ENCODE results near the gene NLGN1. TPM values are rescaled to one million over a fixed set of nuclear protein-coding genes. Genes with fewer than 3 reads are reported as not detected.

Gene NLGN1
- total RNA-seq, 1 experiment from 2014 or later, result not detected

DNA sequence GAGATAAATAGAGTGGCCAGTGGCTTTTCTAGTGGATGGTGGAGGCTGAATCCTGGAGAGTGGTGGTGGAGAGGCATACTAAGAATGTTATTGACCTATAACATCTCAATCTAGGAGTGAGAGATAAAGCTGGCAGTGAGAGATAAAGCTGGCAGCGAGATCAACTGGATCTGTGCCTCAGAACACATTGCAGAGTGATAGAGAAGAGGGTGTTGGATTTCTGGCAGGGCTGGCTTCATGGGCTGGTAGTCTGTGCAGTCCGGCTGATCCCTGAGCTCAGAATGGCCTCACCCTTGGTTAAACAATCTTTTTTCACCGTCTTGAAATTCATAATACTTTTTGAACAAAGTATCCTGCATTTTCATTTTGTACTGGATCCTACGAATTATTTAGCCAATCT is 221.2 kb downstream of the NLGN1 start:
- no peak overlapping the region for H3K4me3 Mint-ChIP-seq (ENCODE audit: unreplicated experiment)
- no peaks in the 10 kb centered on the region for H3K36me3 Mint-ChIP-seq (ENCODE audit: insufficient read depth, unreplicated experiment)
- no peaks in the 10 kb centered on the region for H3K4me1 Mint-ChIP-seq (ENCODE audit: insufficient read depth, unreplicated experiment)
- no peak for DNase-seq (ENCODE audit: unreplicated experiment)
- no TSS peak for BruUV-seq (replicated peaks)
- intact Hi-C loops (cut with micrococcal nuclease), result no loop called here
- H3K27me3 Mint-ChIP-seq (ENCODE audit: insufficient read depth, unreplicated experiment), result peaks cover 86% of the 10 kb centered on the region
- no peak overlapping the region for H3K27ac Mint-ChIP-seq (ENCODE audit: low read depth, unreplicated experiment)
- no peaks in the 10 kb centered on the region for H3K9me3 Mint-ChIP-seq (ENCODE audit: unreplicated experiment)
- POLR2A ChIA-PET, result no interaction called here
- CTCF ChIA-PET, result interaction anchor here (0.6 kb wide), 1 partner anchor 35 kb away, joined by 3 read pairs; no protein-coding TSS in a partner anchor
- TF ChIP-seq, protein P1, sequence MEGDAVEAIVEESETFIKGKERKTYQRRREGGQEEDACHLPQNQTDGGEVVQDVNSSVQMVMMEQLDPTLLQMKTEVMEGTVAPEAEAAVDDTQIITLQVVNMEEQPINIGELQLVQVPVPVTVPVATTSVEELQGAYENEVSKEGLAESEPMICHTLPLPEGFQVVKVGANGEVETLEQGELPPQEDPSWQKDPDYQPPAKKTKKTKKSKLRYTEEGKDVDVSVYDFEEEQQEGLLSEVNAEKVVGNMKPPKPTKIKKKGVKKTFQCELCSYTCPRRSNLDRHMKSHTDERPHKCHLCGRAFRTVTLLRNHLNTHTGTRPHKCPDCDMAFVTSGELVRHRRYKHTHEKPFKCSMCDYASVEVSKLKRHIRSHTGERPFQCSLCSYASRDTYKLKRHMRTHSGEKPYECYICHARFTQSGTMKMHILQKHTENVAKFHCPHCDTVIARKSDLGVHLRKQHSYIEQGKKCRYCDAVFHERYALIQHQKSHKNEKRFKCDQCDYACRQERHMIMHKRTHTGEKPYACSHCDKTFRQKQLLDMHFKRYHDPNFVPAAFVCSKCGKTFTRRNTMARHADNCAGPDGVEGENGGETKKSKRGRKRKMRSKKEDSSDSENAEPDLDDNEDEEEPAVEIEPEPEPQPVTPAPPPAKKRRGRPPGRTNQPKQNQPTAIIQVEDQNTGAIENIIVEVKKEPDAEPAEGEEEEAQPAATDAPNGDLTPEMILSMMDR (IDR thresholded peaks at IDR 0.05; ENCODE audit: unreplicated experiment), result no peak

DNA sequence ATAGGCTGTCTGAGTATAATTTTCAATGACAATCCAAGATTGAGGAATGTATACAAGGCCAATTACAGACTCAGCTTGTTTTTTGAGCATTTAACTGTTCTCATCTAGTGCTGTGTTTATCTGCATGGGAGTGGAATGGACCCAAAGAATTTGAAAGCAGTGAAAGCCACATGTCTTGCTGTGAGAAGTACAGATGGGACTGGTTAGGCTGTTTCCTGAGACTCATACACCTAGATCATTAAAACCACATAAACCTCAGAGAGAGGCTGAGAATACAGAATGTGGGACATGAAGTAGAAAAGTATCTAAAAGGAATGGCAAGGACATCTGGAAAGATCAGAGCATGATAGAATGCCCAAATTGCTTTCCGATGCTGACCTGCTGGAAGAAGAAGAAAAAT is 224.6 kb downstream of the NLGN1 start:
- Mint-ChIP-seq H3K27ac (ENCODE audit: low read depth, unreplicated experiment) (no peak overlapping the region), H3K36me3 (ENCODE audit: insufficient read depth, unreplicated experiment) (no peaks in the 10 kb centered on the region), H3K4me3 (ENCODE audit: unreplicated experiment) (no peak overlapping the region), H3K4me1 (ENCODE audit: insufficient read depth, unreplicated experiment) (no peaks in the 10 kb centered on the region), H3K9me3 (ENCODE audit: unreplicated experiment) (no peaks in the 10 kb centered on the region), H3K27me3 (ENCODE audit: insufficient read depth, unreplicated experiment) (peaks cover 73% of the 10 kb centered on the region)
- TF ChIP-seq, protein P1 (IDR thresholded peaks at IDR 0.05; ENCODE audit: unreplicated experiment), result no peak
- POLR2A ChIA-PET, result interaction anchor here (0.6 kb wide), 1 partner anchor 18 kb away, joined by 4 read pairs; no protein-coding TSS in a partner anchor
- intact Hi-C loops (cut with micrococcal nuclease), result no loop called here
- no peak for DNase-seq (ENCODE audit: unreplicated experiment)
- BruUV-seq (replicated peaks), result no TSS peak
- CTCF ChIA-PET, result no interaction called here

DNA sequence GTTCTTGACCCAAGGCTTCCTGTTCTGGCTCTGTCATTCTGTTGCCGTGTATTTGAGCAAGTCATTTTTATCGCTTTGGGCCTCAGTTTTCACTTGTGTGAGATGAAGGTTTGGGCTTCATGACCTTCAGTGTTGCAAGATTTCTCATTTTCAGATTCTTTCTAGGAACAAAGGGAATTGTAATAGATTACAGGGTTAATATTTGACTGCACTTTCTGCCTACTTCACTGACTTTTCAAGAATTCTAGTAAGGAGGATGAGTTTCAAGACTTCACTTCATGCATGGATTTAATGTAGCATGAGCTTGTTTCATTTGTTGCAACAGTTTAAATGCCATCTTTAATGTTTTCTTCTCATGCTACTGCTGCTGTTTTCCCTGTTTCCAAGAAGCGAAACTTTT is 226.5 kb downstream of the NLGN1 start:
- Mint-ChIP-seq H3K4me3 (ENCODE audit: unreplicated experiment) (no peak overlapping the region), H3K4me1 (ENCODE audit: insufficient read depth, unreplicated experiment) (no peaks in the 10 kb centered on the region), H3K9me3 (ENCODE audit: unreplicated experiment) (no peaks in the 10 kb centered on the region), H3K36me3 (ENCODE audit: insufficient read depth, unreplicated experiment) (no peaks in the 10 kb centered on the region), H3K27ac (ENCODE audit: low read depth, unreplicated experiment) (no peak overlapping the region), H3K27me3 (ENCODE audit: insufficient read depth, unreplicated experiment) (peaks cover 69% of the 10 kb centered on the region)
- POLR2A ChIA-PET, result no interaction called here
- DNase-seq (ENCODE audit: unreplicated experiment), result no peak
- TF ChIP-seq, protein P1 (IDR thresholded peaks at IDR 0.05; ENCODE audit: unreplicated experiment), result no peak
- CTCF ChIA-PET, result no interaction called here
- BruUV-seq (replicated peaks), result no TSS peak
- intact Hi-C loops (cut with micrococcal nuclease), result no loop called here

DNA sequence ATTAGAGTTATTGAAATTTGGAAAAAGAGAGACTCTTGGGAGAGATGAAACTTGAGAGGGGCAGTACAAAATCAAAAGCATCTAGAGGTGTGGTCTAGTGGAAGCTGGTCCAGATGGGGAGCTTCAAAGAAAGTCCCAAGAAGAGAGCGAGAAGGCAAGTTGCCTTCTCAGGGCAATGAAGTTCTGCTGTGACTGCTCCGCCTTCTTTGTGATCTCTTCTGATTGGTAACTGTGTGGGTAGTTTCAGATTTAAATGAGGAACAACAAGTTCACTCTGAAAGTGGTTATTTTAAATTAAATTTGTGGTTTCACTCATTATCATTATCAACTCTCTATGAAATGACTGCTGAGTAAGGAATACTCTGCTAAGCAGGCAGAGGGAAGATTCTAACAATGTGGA is 233.3 kb downstream of the NLGN1 start:
- Mint-ChIP-seq H3K27me3 (ENCODE audit: insufficient read depth, unreplicated experiment) (peaks cover 81% of the 10 kb centered on the region), H3K36me3 (ENCODE audit: insufficient read depth, unreplicated experiment) (no peaks in the 10 kb centered on the region), H3K9me3 (ENCODE audit: unreplicated experiment) (no peaks in the 10 kb centered on the region), H3K4me1 (ENCODE audit: insufficient read depth, unreplicated experiment) (no peaks in the 10 kb centered on the region), H3K27ac (ENCODE audit: low read depth, unreplicated experiment) (no peak overlapping the region), H3K4me3 (ENCODE audit: unreplicated experiment) (no peak overlapping the region)
- TF ChIP-seq, protein P1 (IDR thresholded peaks at IDR 0.05; ENCODE audit: unreplicated experiment), result no peak
- intact Hi-C loops (cut with micrococcal nuclease), result no loop called here
- no peak for DNase-seq (ENCODE audit: unreplicated experiment)
- CTCF ChIA-PET, result interaction anchor here (0.7 kb wide), 1 partner anchor 24 kb away, joined by 3 read pairs; no protein-coding TSS in a partner anchor
- POLR2A ChIA-PET, result interaction anchor here (0.7 kb wide), 1 partner anchor 111 kb away, joined by 3 read pairs; no protein-coding TSS in a partner anchor
- no TSS peak for BruUV-seq (replicated peaks)

All from MCF 10A (cell line).